Adrenal gland (tissue), 12 donors: ENCODE data around the gene WFS1. TPM values are rescaled to one million over a fixed set of nuclear protein-coding genes. Genes with fewer than 3 reads are reported as not detected.

Experiments
- DNase-seq, 7 donors: peaks; one replicate each; pipeline ENCODE4 v3.0.0-alpha.2; 2019 to 2020
- H3K27ac ChIP-seq, 5 donors: fragments of 200-600 bp; sonication (generic) in 4 of 5; 1 replicate in 3 of 5; 2 replicates in 2 of 5; pipeline versions ENCODE4 v1.5.1 to v1.8.0; 2016 to 2020; ENCODE audit warnings: mild to moderate bottlenecking in 1 of 5
- H3K27me3 ChIP-seq: fragments of 200-600 bp; 2 replicates; pipeline ENCODE4 v1.8.0; 2021
- H3K36me3 ChIP-seq, 2 donors: fragments of 200-600 bp; replicated peaks in 1 of 2; 1 replicate in 1 of 2; 2 replicates in 1 of 2; pipeline versions ENCODE4 v1.5.1 to v1.8.0; 2018 to 2022
- H3K4me1 ChIP-seq, 2 donors: fragments of 200-600 bp; replicated peaks in 1 of 2; 1 replicate in 1 of 2; 2 replicates in 1 of 2; pipeline versions ENCODE4 v1.5.1 to v1.8.0; 2018 to 2021
- H3K4me3 ChIP-seq, 4 donors: fragments of 200-600 bp; sonication (generic) in 3 of 4; one replicate each; pipeline ENCODE4 v1.5.1; 2016 to 2018
- H3K9me3 ChIP-seq, 3 donors: fragments of 200-600 bp; sonication (generic) in 1 of 3; replicated peaks in 1 of 3; 1 replicate in 2 of 3; 2 replicates in 1 of 3; pipeline versions ENCODE4 v1.5.1 to v1.8.0; 2016 to 2021
- POLR2A ChIP-seq, 2 donors: fragments of 450-650 bp; IDR thresholded peaks; one replicate each; pipeline ENCODE4 v1.6.1; 2017; ENCODE audit warnings: antibody characterized with exemption in 2 of 2, mild to moderate bottlenecking in 2 of 2, moderate library complexity in 1 of 2
- WGBS, 4 donors: extraction: QIAGEN DNeasy Blood & Tissue Kit in 2 of 4; methylation state at CpG; one replicate each; pipeline versions ENCODE4 v1.1.5 to v1.1.7; 2013 to 2017; 5-methylcytosine and 5-hydroxymethylcytosine counted together
- intact Hi-C, 2 donors: fragments of 100-400 bp; cut with DNase I; formaldehyde crosslinking; loops; one replicate each; pipeline versions ENCODE4 v1.14.1 to v1.15.0; 2022 to 2023
- polyA plus RNA-seq, 3 donors: library from polyadenylated mRNA; stranded (reverse); fragments of 200-250 nt in 2 of 3; fragments of 350-450 nt in 1 of 3; fragmentation: Illumina TruSeq in 1 of 3; extraction: RNeasy Lipid Tissue Mini Kit (QIAGEN cat#74804) in 1 of 3; gene quantifications; one replicate each; pipeline ENCODE4 v1.2.3, GENCODE V29; 2013 to 2014
- total RNA-seq, 9 donors: library from RNA; depleted of rRNA in 4 of 9; stranded (reverse); fragments of >200 nt in 4 of 9; fragments of 120-200 nt in 1 of 9; fragmentation: NEBNext Ultra II Directional in 1 of 9; extraction: Animal tissue kit (Norgen Biotek cat#: 25700) in 1 of 9; gene quantifications; one replicate each; pipeline versions ENCODE4 v1.1.0 to v1.2.4, GENCODE V29; 2013 to 2023
- TF ChIP-seq, protein P1 (sequence below), 6 experiments: fragments of 450-650 bp in 4 of 6; fragments of 200-600 bp in 2 of 6; sonication (generic) in 1 of 6; IDR thresholded peaks; 1 replicate in 5 of 6; 2 replicates in 1 of 6; pipeline versions ENCODE4 v1.5.1 to v1.8.0; 2016 to 2021; ENCODE audit warnings: antibody characterized with exemption in 6 of 6, mild to moderate bottlenecking in 2 of 6, moderate library complexity in 1 of 6
- donor health status: healthy with polysubstance abuse.
- donor health status: Bipolar disorder and iron deficiency.
- donor health status: DM: yes; HTN: yes; CAD: no.
- donor health status: DM: no; HTN: no; CAD: no.
- donor health status: DM: no; HTN: no; CAD: no.
- donor health status: DM: yes; HTN: yes; CAD: no.

The WFS1 gene
- total and polyA plus RNA-seq, 12 donors = 20.8 to 64.4 (median 33.1) TPM

DNA sequence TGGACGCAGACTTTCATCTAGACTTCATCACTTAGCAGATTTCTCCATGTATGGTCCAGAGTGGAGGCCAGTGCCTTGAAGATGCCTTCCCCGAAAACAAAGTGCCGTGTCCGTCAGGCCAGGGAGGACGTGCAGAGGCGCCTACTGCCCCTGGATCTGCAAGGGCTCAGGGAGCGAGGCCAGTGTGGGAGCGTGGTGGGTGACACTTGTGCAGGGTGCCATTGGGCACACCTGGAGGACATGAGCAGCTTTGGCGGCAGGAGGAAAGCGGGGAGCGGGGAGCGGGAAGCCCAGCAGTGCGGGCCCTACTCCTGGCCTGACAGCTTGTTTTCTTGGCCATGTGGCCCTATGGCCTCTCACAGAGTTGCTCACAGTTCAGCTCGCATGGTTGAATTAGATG is 25.8 kb downstream of the WFS1 start:
- WGBS, 4 donors = 95 to 100% (median 97%) methylated on average over 7 to 14 of the region's 14 CpGs
- no peak for DNase-seq
- intact Hi-C loops = no loop called here
- Histone ChIP-seq H3K4me1 (no peaks in the 10 kb centered on the region), H3K4me3 (no peak overlapping the region), H3K27me3 (no peaks in the 10 kb centered on the region), H3K27ac (no peak overlapping the region), H3K9me3 (no peaks in the 10 kb centered on the region), H3K36me3 (peaks cover 0 to 56% of the 10 kb centered on the region in 2 donors)
- no peak for TF ChIP-seq POLR2A (IDR thresholded peaks at IDR 0.05)
- TF ChIP-seq, protein P1, sequence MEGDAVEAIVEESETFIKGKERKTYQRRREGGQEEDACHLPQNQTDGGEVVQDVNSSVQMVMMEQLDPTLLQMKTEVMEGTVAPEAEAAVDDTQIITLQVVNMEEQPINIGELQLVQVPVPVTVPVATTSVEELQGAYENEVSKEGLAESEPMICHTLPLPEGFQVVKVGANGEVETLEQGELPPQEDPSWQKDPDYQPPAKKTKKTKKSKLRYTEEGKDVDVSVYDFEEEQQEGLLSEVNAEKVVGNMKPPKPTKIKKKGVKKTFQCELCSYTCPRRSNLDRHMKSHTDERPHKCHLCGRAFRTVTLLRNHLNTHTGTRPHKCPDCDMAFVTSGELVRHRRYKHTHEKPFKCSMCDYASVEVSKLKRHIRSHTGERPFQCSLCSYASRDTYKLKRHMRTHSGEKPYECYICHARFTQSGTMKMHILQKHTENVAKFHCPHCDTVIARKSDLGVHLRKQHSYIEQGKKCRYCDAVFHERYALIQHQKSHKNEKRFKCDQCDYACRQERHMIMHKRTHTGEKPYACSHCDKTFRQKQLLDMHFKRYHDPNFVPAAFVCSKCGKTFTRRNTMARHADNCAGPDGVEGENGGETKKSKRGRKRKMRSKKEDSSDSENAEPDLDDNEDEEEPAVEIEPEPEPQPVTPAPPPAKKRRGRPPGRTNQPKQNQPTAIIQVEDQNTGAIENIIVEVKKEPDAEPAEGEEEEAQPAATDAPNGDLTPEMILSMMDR (IDR thresholded peaks at IDR 0.05) = no peak

DNA sequence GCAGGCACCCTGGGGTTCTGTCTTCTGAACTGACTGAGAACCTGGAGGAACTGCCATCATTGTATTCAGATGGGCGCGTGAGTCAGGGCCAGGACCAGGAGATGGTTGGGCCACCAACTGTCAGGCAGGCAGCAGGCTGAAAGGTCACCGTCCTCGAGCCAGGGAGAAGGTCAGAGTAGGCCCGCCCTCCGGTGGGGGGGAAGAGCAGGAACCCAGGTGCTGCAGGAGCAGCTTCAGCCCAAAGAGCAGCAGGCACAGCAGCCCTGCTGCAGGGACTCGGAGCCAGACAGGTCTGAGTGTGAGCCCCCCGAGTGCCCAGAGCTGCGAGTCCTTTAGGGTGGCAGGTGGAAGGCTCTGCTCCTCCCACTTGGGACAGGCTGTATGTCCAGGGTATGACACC is 26.4 kb downstream of the WFS1 start:
- Histone ChIP-seq H3K9me3 (no peaks in the 10 kb centered on the region), H3K27ac (no peak overlapping the region), H3K4me3 (no peak overlapping the region), H3K36me3 (peaks cover 0 to 61% of the 10 kb centered on the region in 2 donors), H3K4me1 (no peaks in the 10 kb centered on the region), H3K27me3 (no peaks in the 10 kb centered on the region)
- WGBS, 4 donors = 81 to 94% (median 85%) methylated on average over 4 to 9 of the region's 9 CpGs
- no peak for DNase-seq
- intact Hi-C loops = no loop called here
- no peak for TF ChIP-seq POLR2A (IDR thresholded peaks at IDR 0.05)
- TF ChIP-seq, protein P1 (IDR thresholded peaks at IDR 0.05) = no peak

DNA sequence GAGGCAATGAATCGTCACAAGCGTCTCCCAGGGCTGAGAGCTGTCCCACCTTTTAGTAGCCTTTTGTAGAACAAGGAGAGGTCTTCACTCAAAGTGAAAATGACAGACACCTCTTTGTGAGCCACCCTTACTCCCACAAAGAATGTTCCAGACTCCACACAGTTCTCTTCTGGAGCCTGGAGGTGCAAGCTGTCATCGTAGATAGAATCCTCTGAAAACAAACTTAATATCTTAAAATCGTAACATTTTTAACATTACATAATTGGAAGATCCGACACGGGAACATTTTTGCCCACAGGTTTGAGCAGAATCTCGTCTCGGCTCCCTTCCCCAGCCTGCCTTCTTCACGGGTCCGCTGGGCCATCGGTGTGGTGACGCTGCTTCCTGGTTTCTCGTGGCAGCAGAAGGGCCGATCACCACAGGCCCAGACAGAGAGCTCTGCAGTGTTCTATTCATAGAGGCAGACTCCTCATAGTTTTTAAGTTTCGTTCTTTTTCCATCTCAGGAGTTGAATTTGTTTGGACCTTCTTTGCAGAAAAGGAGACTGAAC is 27.7 kb downstream of the WFS1 start:
- Histone ChIP-seq H3K4me3 (no peak overlapping the region), H3K4me1 (no peaks in the 10 kb centered on the region), H3K9me3 (no peaks in the 10 kb centered on the region), H3K36me3 (peaks cover 0 to 62% of the 10 kb centered on the region in 2 donors), H3K27ac (no peak overlapping the region), H3K27me3 (no peaks in the 10 kb centered on the region)
- DNase-seq = no peak
- 87 to 94% (median 93%) methylated on average over 15 of the region's 15 CpGs for WGBS, 4 donors
- no peak for TF ChIP-seq POLR2A (IDR thresholded peaks at IDR 0.05)
- TF ChIP-seq, protein P1 (IDR thresholded peaks at IDR 0.05) = no peak
- intact Hi-C loops = no loop called here

DNA sequence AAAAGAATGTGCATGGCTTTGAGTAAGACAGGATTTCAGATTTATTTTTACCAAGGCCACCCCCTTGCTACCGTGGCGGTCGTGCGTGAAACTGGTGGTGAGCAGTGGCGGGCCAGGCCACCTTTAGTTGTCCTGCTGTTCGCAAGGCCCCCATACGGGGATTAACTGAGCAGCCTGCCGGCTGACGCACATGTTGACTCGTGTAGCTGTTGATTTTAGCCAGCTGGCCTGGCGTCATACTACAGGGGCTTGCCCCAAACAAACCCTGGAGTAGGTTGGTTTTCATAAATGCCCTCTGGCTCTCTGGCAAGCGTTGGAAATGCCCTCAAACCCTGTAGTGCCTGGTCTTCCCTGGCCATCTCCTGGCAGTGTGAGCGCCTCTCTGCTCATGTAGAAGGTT is 28.4 kb downstream of the WFS1 start:
- no peak for DNase-seq
- H3K27me3 ChIP-seq = no peaks in the 10 kb centered on the region
- no peaks in the 10 kb centered on the region for H3K9me3 ChIP-seq
- TF ChIP-seq, protein P1 (IDR thresholded peaks at IDR 0.05) = no peak
- TF ChIP-seq POLR2A (IDR thresholded peaks at IDR 0.05) = no peak
- intact Hi-C loops = no loop called here
- WGBS, 4 donors = 82 to 94% (median 87%) methylated on average over 9 to 13 of the region's 13 CpGs
- H3K4me1 ChIP-seq = no peaks in the 10 kb centered on the region
- no peak overlapping the region for H3K27ac ChIP-seq
- H3K4me3 ChIP-seq = no peak overlapping the region
- H3K36me3 ChIP-seq = peaks cover 0 to 62% of the 10 kb centered on the region in 2 donors
